Esophagus squamous epithelium (tissue), 5 donors: Measurements from ENCODE around the gene NSUN6. TPM values are rescaled to one million over a fixed set of nuclear protein-coding genes. Genes with fewer than 3 reads are reported as not detected.
A peak's percentile ranks its signal among the peaks of the same experiment; 100 is the strongest.

ENCODE experiments used
- DNase-seq: peaks from one replicate; lab custom pipeline; 2025; lab: John Stamatoyannopoulos, UW
- H3K27ac ChIP-seq, 4 donors: fragments of 200-600 bp; sonication (generic); one replicate each; pipeline ENCODE4 v1.5.1; 2016 to 2019; ENCODE audit warnings: mild to moderate bottlenecking in 1 of 4
- H3K27me3 ChIP-seq, 4 donors: fragments of 200-600 bp; sonication (generic); 1 replicate in 3 of 4; 2 replicates in 1 of 4; pipeline versions ENCODE4 v1.5.1 to v1.6.0; 2017 to 2021; ENCODE audit warnings: antibody characterized with exemption in 1 of 4
- H3K36me3 ChIP-seq, 3 donors: fragments of 200-600 bp; sonication (generic); one replicate each; pipeline ENCODE4 v1.5.1; 2016 to 2019
- H3K4me1 ChIP-seq, 3 donors: fragments of 200-600 bp; sonication (generic); one replicate each; pipeline ENCODE4 v1.5.1; 2017 to 2019
- H3K4me3 ChIP-seq, 4 donors: fragments of 200-600 bp; sonication (generic); 1 replicate in 3 of 4; 2 replicates in 1 of 4; pipeline ENCODE4 v1.5.1; 2016 to 2019; ENCODE audit warnings: mild to moderate bottlenecking in 2 of 4, moderate library complexity in 1 of 4
- H3K9me3 ChIP-seq, 3 donors: fragments of 200-600 bp; sonication (generic); one replicate each; pipeline ENCODE4 v1.5.1; 2016 to 2019
- POLR2A ChIP-seq, 4 donors: fragments of 450-650 bp; IDR thresholded peaks; one replicate each; pipeline ENCODE4 v1.6.1; 2017; ENCODE audit warnings: antibody characterized with exemption in 4 of 4, mild to moderate bottlenecking in 4 of 4, moderate library complexity in 3 of 4
- WGBS, 2 donors: methylation state at CpG; one replicate each; pipeline ENCODE4 v1.1.5; 2018; 5-methylcytosine and 5-hydroxymethylcytosine counted together
- intact Hi-C: fragments of 100-400 bp; cut with DNase I; formaldehyde crosslinking; loops from one replicate; pipeline ENCODE4 v1.15.0; 2022
- total RNA-seq, 4 donors: library from RNA; depleted of rRNA; stranded (reverse); fragments of >200 nt; gene quantifications; one replicate each; pipeline ENCODE4 v1.1.0, GENCODE V29; 2016
- TF ChIP-seq, protein P1 (sequence below), 6 experiments: fragments of 450-650 bp in 4 of 6; fragments of 200-600 bp in 2 of 6; sonication (generic) in 2 of 6; IDR thresholded peaks; one replicate each; pipeline ENCODE4 v1.5.1; 2016 to 2019; ENCODE audit warnings: antibody characterized with exemption in 6 of 6, mild to moderate bottlenecking in 4 of 6, moderate library complexity in 4 of 6
- donor health status: DM: yes; HTN: yes; CAD: no.

NSUN6 gene, protein sequence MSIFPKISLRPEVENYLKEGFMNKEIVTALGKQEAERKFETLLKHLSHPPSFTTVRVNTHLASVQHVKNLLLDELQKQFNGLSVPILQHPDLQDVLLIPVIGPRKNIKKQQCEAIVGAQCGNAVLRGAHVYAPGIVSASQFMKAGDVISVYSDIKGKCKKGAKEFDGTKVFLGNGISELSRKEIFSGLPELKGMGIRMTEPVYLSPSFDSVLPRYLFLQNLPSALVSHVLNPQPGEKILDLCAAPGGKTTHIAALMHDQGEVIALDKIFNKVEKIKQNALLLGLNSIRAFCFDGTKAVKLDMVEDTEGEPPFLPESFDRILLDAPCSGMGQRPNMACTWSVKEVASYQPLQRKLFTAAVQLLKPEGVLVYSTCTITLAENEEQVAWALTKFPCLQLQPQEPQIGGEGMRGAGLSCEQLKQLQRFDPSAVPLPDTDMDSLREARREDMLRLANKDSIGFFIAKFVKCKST
- total RNA-seq = 10 to 100 TPM in 1 of 4 donors, 1 to 10 TPM in 3; 3.4 to 10.1 (median 5.6) TPM

DNA sequence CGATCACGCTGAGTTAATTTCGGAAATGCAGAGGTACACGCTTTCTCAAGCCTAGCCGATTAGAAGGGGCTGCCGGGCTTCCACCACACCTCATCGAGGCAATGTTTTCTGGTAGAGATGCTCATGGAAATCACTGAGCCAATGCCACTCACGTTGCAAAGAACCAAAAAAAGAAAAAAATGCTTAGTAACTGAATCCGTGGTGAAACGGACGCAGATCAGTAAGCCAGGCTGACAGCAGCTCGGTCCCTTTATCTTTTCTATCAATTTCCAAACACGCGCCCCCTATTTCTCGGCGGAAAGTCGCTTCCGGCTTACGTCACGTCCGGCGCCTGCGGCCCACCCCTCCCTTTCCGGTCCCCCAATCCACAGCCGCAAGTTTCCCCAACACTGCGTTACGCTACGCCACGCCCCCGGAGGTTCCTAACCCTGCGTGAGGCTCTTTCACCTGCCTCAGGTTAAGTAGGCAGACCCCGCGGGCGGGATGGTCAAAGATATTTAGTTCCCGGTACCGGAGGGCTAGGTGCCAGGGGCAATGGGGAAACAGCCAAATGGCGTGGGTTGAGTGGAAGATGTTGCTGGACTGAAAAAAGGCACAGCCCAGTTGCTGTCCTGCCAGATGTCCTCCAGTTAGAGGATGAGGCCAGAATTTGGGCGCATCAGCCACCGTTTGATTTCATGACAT, at the start of gene NSUN6:
NSUN6 (minus strand) TSS at position 264 of the 684 bp plus-strand sequence. CDS start 384 bp downstream, outside the sequence.
- H3K4me3 ChIP-seq = peak within 1 kb of the TSS; percentile 57 to 84 (median 66)
- peak within 1 kb of the TSS; percentile 86 to 97 (median 90) for H3K27ac ChIP-seq
- no peaks in the 10 kb centered on the region for H3K27me3 ChIP-seq
- intact Hi-C loops = no loop called here
- peak; percentile 58 for DNase-seq
- 0% methylated on average over 27 to 31 of the region's 39 CpGs for WGBS, 2 donors
- no peaks in the 10 kb centered on the region for H3K9me3 ChIP-seq
- peak in 2 of 4 donors; percentile 47 to 78 for TF ChIP-seq POLR2A (IDR thresholded peaks at IDR 0.05)
- TF ChIP-seq, protein P1, sequence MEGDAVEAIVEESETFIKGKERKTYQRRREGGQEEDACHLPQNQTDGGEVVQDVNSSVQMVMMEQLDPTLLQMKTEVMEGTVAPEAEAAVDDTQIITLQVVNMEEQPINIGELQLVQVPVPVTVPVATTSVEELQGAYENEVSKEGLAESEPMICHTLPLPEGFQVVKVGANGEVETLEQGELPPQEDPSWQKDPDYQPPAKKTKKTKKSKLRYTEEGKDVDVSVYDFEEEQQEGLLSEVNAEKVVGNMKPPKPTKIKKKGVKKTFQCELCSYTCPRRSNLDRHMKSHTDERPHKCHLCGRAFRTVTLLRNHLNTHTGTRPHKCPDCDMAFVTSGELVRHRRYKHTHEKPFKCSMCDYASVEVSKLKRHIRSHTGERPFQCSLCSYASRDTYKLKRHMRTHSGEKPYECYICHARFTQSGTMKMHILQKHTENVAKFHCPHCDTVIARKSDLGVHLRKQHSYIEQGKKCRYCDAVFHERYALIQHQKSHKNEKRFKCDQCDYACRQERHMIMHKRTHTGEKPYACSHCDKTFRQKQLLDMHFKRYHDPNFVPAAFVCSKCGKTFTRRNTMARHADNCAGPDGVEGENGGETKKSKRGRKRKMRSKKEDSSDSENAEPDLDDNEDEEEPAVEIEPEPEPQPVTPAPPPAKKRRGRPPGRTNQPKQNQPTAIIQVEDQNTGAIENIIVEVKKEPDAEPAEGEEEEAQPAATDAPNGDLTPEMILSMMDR (IDR thresholded peaks at IDR 0.05) = peak in 3 of 6 experiments; percentile 10 to 25 (median 23)
- peaks cover 0 to 12% (median 0%) of the 10 kb centered on the region in 3 donors for H3K36me3 ChIP-seq
- peaks cover 0 to 34% (median 11%) of the 10 kb centered on the region in 3 donors for H3K4me1 ChIP-seq

- Histone ChIP-seq H3K9me3 (no peaks in the 10 kb centered on the region), H3K4me3 (no peak overlapping the region), H3K36me3 (no peaks in the 10 kb centered on the region), H3K27ac (no peak overlapping the region), H3K4me1 (peaks cover 0 to 6% (median 0%) of the 10 kb centered on the region in 3 donors), H3K27me3 (no peaks in the 10 kb centered on the region)
- DNase-seq = no peak
- 16 to 35% methylated on average over 6 of the region's 6 CpGs for WGBS, 2 donors
- TF ChIP-seq, protein P1 (IDR thresholded peaks at IDR 0.05) = no peak
- no peak for TF ChIP-seq POLR2A (IDR thresholded peaks at IDR 0.05)
- intact Hi-C loops = no loop called here
Observed at GRCh38 chr10:18699849-18700840, 48.8 kb upstream of the NSUN6 start.

DNA sequence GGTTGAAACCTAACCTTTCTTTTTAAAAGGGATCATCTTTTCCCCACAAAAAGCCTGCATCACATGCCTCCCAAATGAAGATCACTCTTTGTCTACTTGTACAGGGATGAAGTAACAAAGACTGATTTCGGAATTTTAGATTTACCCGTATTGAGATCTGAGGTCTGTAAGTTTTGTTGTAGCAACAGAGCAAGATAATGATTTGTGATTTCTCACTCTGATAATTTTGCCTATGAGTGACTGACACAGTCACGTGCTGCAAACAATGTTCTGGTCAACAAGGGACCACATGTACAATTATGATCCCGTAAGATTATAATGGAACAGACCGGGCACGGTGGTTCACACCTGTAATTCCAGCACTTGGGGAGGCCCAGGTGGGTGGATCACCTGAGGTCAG, 39.2 kb upstream of the NSUN6 start:
- no peak for DNase-seq
- Histone ChIP-seq H3K27me3 (no peaks in the 10 kb centered on the region), H3K4me3 (no peak overlapping the region), H3K4me1 (peaks cover 0 to 8% (median 0%) of the 10 kb centered on the region in 3 donors), H3K36me3 (no peaks in the 10 kb centered on the region), H3K27ac (no peak overlapping the region), H3K9me3 (no peaks in the 10 kb centered on the region)
- TF ChIP-seq, protein P1 (IDR thresholded peaks at IDR 0.05) = no peak
- TF ChIP-seq POLR2A (IDR thresholded peaks at IDR 0.05) = no peak
- intact Hi-C loops = no loop called here
- 77 to 90% methylated on average over 6 of the region's 6 CpGs for WGBS, 2 donors

GRCh38 chr10:18689498-18689897, 38.1 kb upstream of the NSUN6 start:
- Histone ChIP-seq H3K9me3 (no peaks in the 10 kb centered on the region), H3K27me3 (no peaks in the 10 kb centered on the region), H3K36me3 (no peaks in the 10 kb centered on the region), H3K4me1 (peaks cover 0 to 8% (median 0%) of the 10 kb centered on the region in 3 donors), H3K4me3 (no peak overlapping the region), H3K27ac (peak overlapping the region in 1 of 4 donors; percentile 29)
- WGBS, 2 donors = 13 to 19% methylated on average over 3 of the region's 3 CpGs
- intact Hi-C loops = no loop called here
- TF ChIP-seq, protein P1 (IDR thresholded peaks at IDR 0.05) = peak in 5 of 6 experiments; percentile 15 to 63 (median 39)
- TF ChIP-seq POLR2A (IDR thresholded peaks at IDR 0.05) = no peak
- DNase-seq = no peak
